SK-N-SH (cell line): ENCODE results near the gene HSD11B1. TPM values are rescaled to one million over a fixed set of nuclear protein-coding genes. Genes with fewer than 3 reads are reported as not detected.

Experiments used
- CTCF ChIA-PET: fragments of 300-600, 350-600 bp; formaldehyde crosslinking; extraction: SDS; loops from one replicate; lab custom pipeline; 2021; lab: Yijun Ruan, JAX
- POLR2A ChIA-PET: fragments of 350-600 bp; sonication (Branson Sonifier 250); formaldehyde crosslinking; extraction: SDS; loops from one replicate; lab custom pipeline; 2020; ENCODE audit warnings: antibody characterized with exemption, inconsistent platforms; lab: Yijun Ruan, JAX
- DNase-seq: peaks from one replicate; pipeline ENCODE4 v3.0.0; 2012
- H2AFZ ChIP-seq: fragments of 200-600 bp; sonication (generic); 2 replicates; pipeline ENCODE4 v1.8.1; 2016; ENCODE audit warnings: antibody characterized with exemption, mild to moderate bottlenecking, low read depth
- H3F3A ChIP-seq: fragments of 200-600 bp; sonication (generic); replicated peaks from 2 replicates; pipeline ENCODE3; 2016; ENCODE audit warnings: antibody characterized with exemption, mild to moderate bottlenecking; ENCODE audit not compliant: insufficient read depth
- H3K27ac ChIP-seq, 2 experiments: fragments of 200-500 bp in 1 of 2; fragments of 200-600 bp in 1 of 2; sonication (Bioruptor generic) in 1 of 2; sonication (generic), shearing (Covaris generic) in 1 of 2; 2 replicates each; pipeline versions ENCODE4 v1.5.1 to v1.6.1; 2014 to 2016; ENCODE audit warnings: low read depth in 2 of 2, inconsistent platforms in 1 of 2, low read length in 1 of 2, mild to moderate bottlenecking in 1 of 2, mixed read lengths in 1 of 2
- H3K27me3 ChIP-seq: fragments of 200-600 bp; sonication (generic), shearing (Covaris generic); 2 replicates; pipeline ENCODE4 v1.6.1; 2016; ENCODE audit warnings: mixed run types; ENCODE audit not compliant: insufficient read depth
- H3K36me3 ChIP-seq, 2 experiments: fragments of 200-500 bp in 1 of 2; fragments of 200-600 bp in 1 of 2; sonication (Bioruptor generic) in 1 of 2; sonication (generic) in 1 of 2; replicated peaks in 1 of 2; 2 replicates each; pipeline versions ENCODE3 to v1.5.1; 2014 to 2016; ENCODE audit warnings: low read length in 1 of 2, mild to moderate bottlenecking in 1 of 2; ENCODE audit not compliant: insufficient read depth in 2 of 2, control insufficient read depth in 1 of 2
- H3K4me1 ChIP-seq, 2 experiments: fragments of 200-500 bp in 1 of 2; fragments of 200-600 bp in 1 of 2; sonication (Bioruptor generic) in 1 of 2; sonication (generic), shearing (Covaris generic) in 1 of 2; 2 replicates each; pipeline versions ENCODE4 v1.5.1 to v1.6.1; 2014 to 2016; ENCODE audit warnings: low read depth in 1 of 2, low read length in 1 of 2, mixed run types in 1 of 2; ENCODE audit not compliant: insufficient read depth in 2 of 2, control insufficient read depth in 1 of 2
- H3K4me2 ChIP-seq: fragments of 200-600 bp; sonication (generic), shearing (Covaris generic); 2 replicates; pipeline ENCODE4 v1.6.1; 2017; ENCODE audit warnings: mixed run types
- H3K4me3 ChIP-seq, 2 experiments: fragments of 200-500 bp in 1 of 2; fragments of 200-600 bp in 1 of 2; sonication (Bioruptor generic) in 1 of 2; sonication (generic), shearing (Covaris generic) in 1 of 2; 2 replicates each; pipeline versions ENCODE4 v1.5.1 to v1.8.1; 2014 to 2016; ENCODE audit warnings: low read depth in 2 of 2, inconsistent platforms in 1 of 2, low read length in 1 of 2, mild to moderate bottlenecking in 1 of 2, mixed read lengths in 1 of 2, moderate library complexity in 1 of 2
- H3K79me2 ChIP-seq: fragments of 200-600 bp; sonication (generic); 2 replicates; pipeline ENCODE4 v1.8.1; 2017; ENCODE audit warnings: mild to moderate bottlenecking; ENCODE audit not compliant: insufficient read depth
- H3K9ac ChIP-seq: fragments of 200-600 bp; sonication (generic); 2 replicates; pipeline ENCODE4 v1.6.1; 2017; ENCODE audit warnings: mixed run types
- H3K9me2 ChIP-seq: fragments of 200-600 bp; sonication (generic); 2 replicates; pipeline ENCODE4 v1.6.1; 2017; ENCODE audit warnings: mixed run types
- H3K9me3 ChIP-seq: fragments of 200-600 bp; sonication (generic); 2 replicates; pipeline ENCODE4 v1.6.1; 2017; ENCODE audit warnings: mixed run types, mild to moderate bottlenecking, moderate library complexity
- H4K20me1 ChIP-seq: fragments of 200-600 bp; sonication (generic); 2 replicates; pipeline ENCODE4 v1.6.1; 2017; ENCODE audit warnings: mild to moderate bottlenecking, mixed run types; ENCODE audit not compliant: insufficient read depth
- CHD2 ChIP-seq: fragments of 150-350 bp; IDR thresholded peaks from 2 replicates; pipeline ENCODE4 v1.6.1; 2018; ENCODE audit warnings: low read length; ENCODE audit not compliant: partially characterized antibody
- ELF1 ChIP-seq: IDR thresholded peaks from 2 replicates; pipeline ENCODE4 v1.4.0; 2012
- EP300 ChIP-seq, 2 experiments: IDR thresholded peaks; 2 replicates each; pipeline versions ENCODE4 v1.4.0 to v1.6.1; 2012; ENCODE audit warnings: borderline replicate concordance in 1 of 2, low read depth in 1 of 2, low read length in 1 of 2
- FOXJ3 ChIP-seq: sonication (generic); formaldehyde crosslinking; IDR thresholded peaks from 2 replicates; pipeline ENCODE4 v1.5.1; 2020; ENCODE audit warnings: mild to moderate bottlenecking, missing genetic modification reagents
- FOXM1 ChIP-seq: IDR thresholded peaks from 2 replicates; pipeline ENCODE4 v1.4.0; 2012; ENCODE audit warnings: low read depth, mild to moderate bottlenecking
- GATA2 ChIP-seq: sonication (generic); formaldehyde crosslinking; IDR thresholded peaks from 2 replicates; pipeline ENCODE4 v1.5.0; 2020; ENCODE audit warnings: mild to moderate bottlenecking, missing genetic modification reagents
- MEF2A ChIP-seq: IDR thresholded peaks from 2 replicates; pipeline ENCODE4 v1.4.0; 2012; ENCODE audit warnings: low read depth, borderline replicate concordance
- NFIC ChIP-seq: IDR thresholded peaks from 2 replicates; pipeline ENCODE4 v1.4.0; 2012; ENCODE audit warnings: borderline replicate concordance
- NRF1 ChIP-seq: IDR thresholded peaks from 2 replicates; pipeline ENCODE4 v1.6.1; 2012; ENCODE audit warnings: low read depth, mild to moderate bottlenecking, low read length
- RCOR1 ChIP-seq: fragments of 150-350 bp; IDR thresholded peaks from 2 replicates; pipeline ENCODE4 v1.6.1; 2017; ENCODE audit warnings: antibody characterized with exemption, low read length
- RFX5 ChIP-seq: IDR thresholded peaks from 2 replicates; pipeline ENCODE4 v1.6.1; 2012; ENCODE audit warnings: mild to moderate bottlenecking, improper control_type of control experiment, low read length
- SMC3 ChIP-seq: IDR thresholded peaks from 2 replicates; pipeline ENCODE4 v1.6.1; 2012; ENCODE audit warnings: low read depth, low read length, improper control_type of control experiment
- TAF1 ChIP-seq: IDR thresholded peaks from 2 replicates; pipeline ENCODE4 v1.6.1; 2012; ENCODE audit warnings: low read depth, mild to moderate bottlenecking, low read length, moderate library complexity, borderline replicate concordance
- WGBS: methylation state at CpG from one replicate; pipeline ENCODE4 v1.1.6; 2017; ENCODE audit warnings: low lambda C conversion rate; 5-methylcytosine and 5-hydroxymethylcytosine counted together
- polyA plus RNA-seq, 3 experiments: library from polyadenylated mRNA; depleted of rRNA; stranded (reverse); fragments of >200 nt; gene quantifications; 2 replicates each; pipeline ENCODE4 v1.2.3, GENCODE V29; 2012
- TF ChIP-seq, protein P1 (sequence below): IDR thresholded peaks from 2 replicates; pipeline ENCODE4; 2012
- TF ChIP-seq, protein P2 (sequence below): fragments of 200-600 bp; sonication (generic); IDR thresholded peaks from 2 replicates; pipeline ENCODE4 v1.6.1; 2017; ENCODE audit warnings: antibody characterized with exemption, mild to moderate bottlenecking, moderate library complexity
- TF ChIP-seq, protein P3 (sequence below): IDR thresholded peaks from 2 replicates; pipeline ENCODE4 v1.4.0; 2012; ENCODE audit warnings: low read depth, borderline replicate concordance
- TF ChIP-seq, protein P4 (sequence below): IDR thresholded peaks from 2 replicates; pipeline ENCODE4 v1.4.0; 2012; ENCODE audit warnings: low read depth, borderline replicate concordance
- TF ChIP-seq, protein P5 (sequence below): IDR thresholded peaks from 2 replicates; pipeline ENCODE4 v1.4.0; 2012; ENCODE audit warnings: low read depth

HSD11B1 gene
- polyA plus RNA-seq, 1 of the 3 experiments (the other 2 are of a cell fraction) = 0.23 TPM

DNA sequence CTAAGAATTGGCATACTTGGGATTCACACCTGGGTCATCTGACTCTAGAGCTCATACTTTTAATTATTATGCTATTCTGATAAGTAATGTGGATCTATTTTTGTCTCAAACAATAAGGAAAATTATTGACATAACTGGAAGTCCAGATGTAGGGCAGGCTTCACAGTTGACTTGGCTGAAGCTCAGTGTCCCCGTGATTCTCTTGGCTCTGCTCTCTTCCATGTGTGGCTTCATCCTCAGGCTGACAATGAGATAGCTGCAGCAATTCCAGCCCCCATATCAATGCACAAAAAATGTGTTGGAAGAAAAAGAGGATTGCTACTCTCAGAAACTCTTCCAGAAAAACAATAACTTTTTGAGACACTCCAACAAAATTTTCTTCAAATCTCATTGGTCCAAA is 23.8 kb downstream of the HSD11B1 start:
- 56% methylated on average over 1 of the region's 1 CpG for WGBS
- Histone ChIP-seq H4K20me1 (no peaks in the 10 kb centered on the region), H3K27ac (no peak overlapping the region), H3K27me3 (no peaks in the 10 kb centered on the region), H3K4me2 (no peak overlapping the region), H3K9me3 (no peaks in the 10 kb centered on the region), H3K9ac (no peak overlapping the region), H3K4me1 (peaks cover 0 to 6% of the 10 kb centered on the region in 2 experiments; a peak in 1 of 4 replicates), H2AFZ (no peak overlapping the region), H3F3A (no peaks in the 10 kb centered on the region), H3K9me2 (no peaks in the 10 kb centered on the region), H3K36me3 (no peaks in the 10 kb centered on the region), H3K4me3 (no peak overlapping the region), H3K79me2 (no peaks in the 10 kb centered on the region)
- no peak for DNase-seq
- ChIA-PET CTCF (interaction anchor here (1.4 kb wide), 1 partner anchor 95 kb away, joined by 5 read pairs; no protein-coding TSS in a partner anchor), POLR2A (no interaction called here)
- TF ChIP-seq, protein P1, sequence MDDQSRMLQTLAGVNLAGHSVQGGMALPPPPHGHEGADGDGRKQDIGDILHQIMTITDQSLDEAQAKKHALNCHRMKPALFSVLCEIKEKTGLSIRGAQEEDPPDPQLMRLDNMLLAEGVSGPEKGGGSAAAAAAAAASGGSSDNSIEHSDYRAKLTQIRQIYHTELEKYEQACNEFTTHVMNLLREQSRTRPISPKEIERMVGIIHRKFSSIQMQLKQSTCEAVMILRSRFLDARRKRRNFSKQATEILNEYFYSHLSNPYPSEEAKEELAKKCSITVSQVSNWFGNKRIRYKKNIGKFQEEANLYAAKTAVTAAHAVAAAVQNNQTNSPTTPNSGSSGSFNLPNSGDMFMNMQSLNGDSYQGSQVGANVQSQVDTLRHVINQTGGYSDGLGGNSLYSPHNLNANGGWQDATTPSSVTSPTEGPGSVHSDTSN = no peak
- no peak for TF ChIP-seq CHD2
- no peak for TF ChIP-seq NRF1
- TF ChIP-seq, protein P2, sequence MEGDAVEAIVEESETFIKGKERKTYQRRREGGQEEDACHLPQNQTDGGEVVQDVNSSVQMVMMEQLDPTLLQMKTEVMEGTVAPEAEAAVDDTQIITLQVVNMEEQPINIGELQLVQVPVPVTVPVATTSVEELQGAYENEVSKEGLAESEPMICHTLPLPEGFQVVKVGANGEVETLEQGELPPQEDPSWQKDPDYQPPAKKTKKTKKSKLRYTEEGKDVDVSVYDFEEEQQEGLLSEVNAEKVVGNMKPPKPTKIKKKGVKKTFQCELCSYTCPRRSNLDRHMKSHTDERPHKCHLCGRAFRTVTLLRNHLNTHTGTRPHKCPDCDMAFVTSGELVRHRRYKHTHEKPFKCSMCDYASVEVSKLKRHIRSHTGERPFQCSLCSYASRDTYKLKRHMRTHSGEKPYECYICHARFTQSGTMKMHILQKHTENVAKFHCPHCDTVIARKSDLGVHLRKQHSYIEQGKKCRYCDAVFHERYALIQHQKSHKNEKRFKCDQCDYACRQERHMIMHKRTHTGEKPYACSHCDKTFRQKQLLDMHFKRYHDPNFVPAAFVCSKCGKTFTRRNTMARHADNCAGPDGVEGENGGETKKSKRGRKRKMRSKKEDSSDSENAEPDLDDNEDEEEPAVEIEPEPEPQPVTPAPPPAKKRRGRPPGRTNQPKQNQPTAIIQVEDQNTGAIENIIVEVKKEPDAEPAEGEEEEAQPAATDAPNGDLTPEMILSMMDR = no peak

DNA sequence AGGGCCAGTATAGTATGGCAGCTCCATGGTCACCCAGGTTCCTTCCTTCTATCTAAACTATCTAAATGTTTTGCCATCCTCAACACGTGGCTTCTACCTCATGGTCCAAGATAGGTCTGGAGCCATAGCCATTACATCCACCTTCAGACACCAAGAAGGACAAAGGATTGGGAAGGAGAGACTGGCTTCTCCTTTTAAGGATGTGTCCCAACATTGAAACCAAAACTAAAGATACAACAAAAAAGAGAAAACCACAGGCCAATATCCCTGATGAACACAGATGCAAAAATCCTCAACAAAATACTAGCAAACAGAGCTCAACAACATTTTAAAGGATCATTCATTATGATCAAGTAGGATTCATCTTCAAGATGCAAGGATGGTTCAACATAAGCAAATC is 24.8 kb downstream of the HSD11B1 start:
- Histone ChIP-seq H4K20me1 (no peaks in the 10 kb centered on the region), H2AFZ (no peak overlapping the region), H3K9me3 (no peaks in the 10 kb centered on the region), H3K27ac (no peak overlapping the region), H3K9ac (no peak overlapping the region), H3K79me2 (no peaks in the 10 kb centered on the region), H3K4me2 (no peak overlapping the region), H3F3A (no peaks in the 10 kb centered on the region), H3K4me3 (no peak overlapping the region)
- WGBS = 11% methylated on average over 1 of the region's 1 CpG
- DNase-seq = no peak
- CTCF ChIA-PET = interaction anchor here (1.0 kb wide), 1 partner anchor 54 kb away, joined by 4 read pairs; the partner anchor contains the start of gene G0S2
- TF ChIP-seq GATA2 (CRISPR knock-in tag) (no peak), ELF1 (no peak), TAF1 (no peak), FOXJ3 (CRISPR knock-in tag) (no peak), FOXM1 (no peak), NFIC (no peak), RCOR1 (no peak), CHD2 (no peak), RFX5 (no peak), SMC3 (no peak), EP300 (IDR thresholded peaks at IDR 0.05; ENCODE audit: borderline replicate concordance in 1 of 2, low read depth in 1 of 2, low read length in 1 of 2) (no peak), MEF2A (no peak)
- TF ChIP-seq, protein P3, sequence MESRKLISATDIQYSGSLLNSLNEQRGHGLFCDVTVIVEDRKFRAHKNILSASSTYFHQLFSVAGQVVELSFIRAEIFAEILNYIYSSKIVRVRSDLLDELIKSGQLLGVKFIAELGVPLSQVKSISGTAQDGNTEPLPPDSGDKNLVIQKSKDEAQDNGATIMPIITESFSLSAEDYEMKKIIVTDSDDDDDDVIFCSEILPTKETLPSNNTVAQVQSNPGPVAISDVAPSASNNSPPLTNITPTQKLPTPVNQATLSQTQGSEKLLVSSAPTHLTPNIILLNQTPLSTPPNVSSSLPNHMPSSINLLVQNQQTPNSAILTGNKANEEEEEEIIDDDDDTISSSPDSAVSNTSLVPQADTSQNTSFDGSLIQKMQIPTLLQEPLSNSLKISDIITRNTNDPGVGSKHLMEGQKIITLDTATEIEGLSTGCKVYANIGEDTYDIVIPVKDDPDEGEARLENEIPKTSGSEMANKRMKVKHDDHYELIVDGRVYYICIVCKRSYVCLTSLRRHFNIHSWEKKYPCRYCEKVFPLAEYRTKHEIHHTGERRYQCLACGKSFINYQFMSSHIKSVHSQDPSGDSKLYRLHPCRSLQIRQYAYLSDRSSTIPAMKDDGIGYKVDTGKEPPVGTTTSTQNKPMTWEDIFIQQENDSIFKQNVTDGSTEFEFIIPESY = no peak
- TF ChIP-seq, protein P4, sequence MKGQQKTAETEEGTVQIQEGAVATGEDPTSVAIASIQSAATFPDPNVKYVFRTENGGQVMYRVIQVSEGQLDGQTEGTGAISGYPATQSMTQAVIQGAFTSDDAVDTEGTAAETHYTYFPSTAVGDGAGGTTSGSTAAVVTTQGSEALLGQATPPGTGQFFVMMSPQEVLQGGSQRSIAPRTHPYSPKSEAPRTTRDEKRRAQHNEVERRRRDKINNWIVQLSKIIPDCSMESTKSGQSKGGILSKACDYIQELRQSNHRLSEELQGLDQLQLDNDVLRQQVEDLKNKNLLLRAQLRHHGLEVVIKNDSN = no peak
- TF ChIP-seq, protein P5, sequence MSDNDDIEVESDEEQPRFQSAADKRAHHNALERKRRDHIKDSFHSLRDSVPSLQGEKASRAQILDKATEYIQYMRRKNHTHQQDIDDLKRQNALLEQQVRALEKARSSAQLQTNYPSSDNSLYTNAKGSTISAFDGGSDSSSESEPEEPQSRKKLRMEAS = no peak
- TF ChIP-seq, protein P1 = no peak
- TF ChIP-seq, all 33 proteins: peak for 0
- Histone ChIP-seq H3K36me3 (no peaks in the 10 kb centered on the region), H3K27me3 (no peaks in the 10 kb centered on the region), H3K9me2 (no peaks in the 10 kb centered on the region), H3K4me1 (peaks cover 0 to 6% of the 10 kb centered on the region in 2 experiments; a peak in 2 of 4 replicates)
- POLR2A ChIA-PET = no interaction called here
